IMR-90 (cell line): ENCODE measurements around the gene BEND3. TPM values are rescaled to one million over a fixed set of nuclear protein-coding genes. Genes with fewer than 3 reads are reported as not detected.

ENCODE experiments used
- ATAC-seq: fragments of 200-7000 bp; cut with Tn5 transposase; 2 replicates; pipeline ENCODE4 v1.9.1; 2020; ENCODE audit warnings: low read depth, mild to moderate bottlenecking, moderate library complexity
- BruUV-seq: library from RNA; stranded (reverse); fragments of 400-500 nt; replicated peaks from 2 replicates; lab custom pipeline; 2021; lab: Mats Ljungman, UMichigan
- CTCF ChIA-PET: fragments of 300-600 bp; formaldehyde crosslinking; extraction: SDS; loops from one replicate; lab custom pipeline; 2021; ENCODE audit warnings: antibody characterized with exemption; lab: Yijun Ruan, JAX
- POLR2A ChIA-PET: fragments of 300-600 bp; sonication (Branson Sonifier 250); formaldehyde crosslinking; loops from one replicate; lab custom pipeline; 2022; ENCODE audit warnings: antibody characterized with exemption; ENCODE audit not compliant: unreplicated experiment; lab: Charles Lee
- DNase-seq: peaks from one replicate; pipeline ENCODE4 v3.0.0; 2013
- H2AFZ ChIP-seq: replicated peaks from 2 replicates; pipeline ENCODE3; 2013; ENCODE audit warnings: low read length, mild to moderate bottlenecking; ENCODE audit not compliant: poor library complexity
- H2AK5ac ChIP-seq: 2 replicates; pipeline ENCODE4 v1.6.1; 2013; ENCODE audit warnings: low read depth, low read length, inconsistent platforms
- H2AK9ac ChIP-seq: replicated peaks from 2 replicates; pipeline ENCODE3; 2013; ENCODE audit warnings: mild to moderate bottlenecking, low read depth, low read length, moderate library complexity; ENCODE audit not compliant: poor library complexity
- H2BK120ac ChIP-seq: 2 replicates; pipeline ENCODE4 v1.6.1; 2013; ENCODE audit warnings: low read depth, low read length, inconsistent platforms
- H2BK15ac ChIP-seq: 3 replicates; pipeline ENCODE4 v1.6.1; 2013; ENCODE audit warnings: low read depth, low read length, inconsistent platforms
- H2BK20ac ChIP-seq: 2 replicates; pipeline ENCODE4 v1.6.1; 2013; ENCODE audit warnings: low read depth, mild to moderate bottlenecking, inconsistent platforms, low read length, moderate library complexity
- H2BK5ac ChIP-seq: 2 replicates; pipeline ENCODE4 v1.6.1; 2013; ENCODE audit warnings: mild to moderate bottlenecking, low read depth, low read length, inconsistent platforms; ENCODE audit not compliant: poor library complexity, severe bottlenecking
- H3K14ac ChIP-seq: replicated peaks from 2 replicates; pipeline ENCODE4 v1.6.1; 2013; ENCODE audit warnings: low read depth, low read length, inconsistent platforms
- H3K18ac ChIP-seq: 2 replicates; pipeline ENCODE4 v1.6.1; 2013; ENCODE audit warnings: low read depth, low read length, control low read depth
- H3K23ac ChIP-seq: 2 replicates; pipeline ENCODE4 v1.6.1; 2013; ENCODE audit warnings: low read depth, low read length, inconsistent platforms
- H3K27ac ChIP-seq: 2 replicates; pipeline ENCODE4 v1.5.1; 2013; ENCODE audit warnings: mild to moderate bottlenecking, control low read depth, low read length; ENCODE audit not compliant: insufficient read depth
- H3K27me3 ChIP-seq: 2 replicates; pipeline ENCODE4 v1.6.1; 2013; ENCODE audit warnings: low read length; ENCODE audit not compliant: control insufficient read depth, insufficient read depth
- H3K36me3 ChIP-seq: 2 replicates; pipeline ENCODE4 v1.6.1; 2013; ENCODE audit warnings: low read length, mixed read lengths; ENCODE audit not compliant: control insufficient read depth, insufficient read depth
- H3K4ac ChIP-seq: 2 replicates; pipeline ENCODE4 v1.6.1; 2013; ENCODE audit warnings: low read depth, low read length, inconsistent platforms
- H3K4me1 ChIP-seq: 2 replicates; pipeline ENCODE4 v1.6.1; 2013; ENCODE audit warnings: low read length, mixed read lengths; ENCODE audit not compliant: control insufficient read depth, insufficient read depth
- H3K4me2 ChIP-seq: 2 replicates; pipeline ENCODE4 v1.6.1; 2013; ENCODE audit warnings: low read depth, mild to moderate bottlenecking, control low read depth, low read length, moderate library complexity
- H3K4me3 ChIP-seq: 2 replicates; pipeline ENCODE4 v1.5.1; 2013; ENCODE audit warnings: low read depth, mild to moderate bottlenecking, control low read depth, low read length, moderate library complexity; ENCODE audit not compliant: insufficient read depth
- H3K56ac ChIP-seq: 2 replicates; pipeline ENCODE4 v1.6.1; 2013; ENCODE audit warnings: low read length, inconsistent platforms; ENCODE audit not compliant: insufficient read depth; ENCODE audit errors: extremely low read depth
- H3K79me1 ChIP-seq, 2 experiments: 2 replicates each; pipeline ENCODE4 v1.6.1; 2013; ENCODE audit warnings: low read length in 2 of 2, inconsistent platforms in 1 of 2, low read depth in 1 of 2
- H3K9ac ChIP-seq: 2 replicates; pipeline ENCODE4 v1.6.1; 2013; ENCODE audit warnings: low read depth, low read length, control low read depth
- H3K9me1 ChIP-seq: 2 replicates; pipeline ENCODE4 v1.6.1; 2013; ENCODE audit warnings: low read length, inconsistent platforms; ENCODE audit not compliant: insufficient read depth
- H3K9me3 ChIP-seq: 2 replicates; pipeline ENCODE4 v1.6.1; 2013; ENCODE audit warnings: low read length; ENCODE audit not compliant: control insufficient read depth, insufficient read depth
- H4K20me1 ChIP-seq: 2 replicates; pipeline ENCODE4 v1.6.1; 2013; ENCODE audit warnings: low read length, inconsistent platforms; ENCODE audit not compliant: insufficient read depth
- H4K5ac ChIP-seq: 2 replicates; pipeline ENCODE4 v1.6.1; 2013; ENCODE audit warnings: mild to moderate bottlenecking, low read depth, low read length, control low read depth
- H4K8ac ChIP-seq, 2 experiments: 2 replicates each; pipeline ENCODE4 v1.6.1; 2013; ENCODE audit warnings: low read depth in 2 of 2, low read length in 2 of 2, control low read depth in 1 of 2, inconsistent platforms in 1 of 2
- H4K91ac ChIP-seq: 2 replicates; pipeline ENCODE4 v1.6.1; 2013; ENCODE audit warnings: low read depth, low read length, inconsistent platforms; ENCODE audit not compliant: insufficient read depth
- BHLHE40 ChIP-seq: fragments of 150-350 bp; IDR thresholded peaks from 2 replicates; pipeline ENCODE4 v1.6.1; 2016; ENCODE audit warnings: mild to moderate bottlenecking, low read depth, low read length
- CEBPB ChIP-seq: IDR thresholded peaks from 2 replicates; pipeline ENCODE4 v1.6.1; 2012; ENCODE audit warnings: low read depth, low read length, improper control_type of control experiment
- CHD1 ChIP-seq: IDR thresholded peaks from 2 replicates; pipeline ENCODE4 v1.6.1; 2012; ENCODE audit warnings: low read depth, low read length, improper control_type of control experiment
- ELK1 ChIP-seq: fragments of 150-350 bp; IDR thresholded peaks from 2 replicates; pipeline ENCODE4 v1.6.1; 2016; ENCODE audit warnings: low read depth, mild to moderate bottlenecking, low read length, moderate library complexity, borderline replicate concordance
- FOS ChIP-seq: fragments of 150-350 bp; IDR thresholded peaks from 2 replicates; pipeline ENCODE4 v1.6.1; 2016; ENCODE audit warnings: low read depth, low read length
- MAFK ChIP-seq: IDR thresholded peaks from 2 replicates; pipeline ENCODE4 v1.6.1; 2012; ENCODE audit warnings: low read depth, low read length, improper control_type of control experiment
- MAZ ChIP-seq: IDR thresholded peaks from 2 replicates; pipeline ENCODE4 v1.6.1; 2012; ENCODE audit warnings: low read depth, mild to moderate bottlenecking, low read length, improper control_type of control experiment, moderate library complexity, borderline replicate concordance
- MXI1 ChIP-seq: IDR thresholded peaks from 2 replicates; pipeline ENCODE4 v1.6.1; 2012; ENCODE audit warnings: low read depth, mild to moderate bottlenecking, low read length, moderate library complexity, borderline replicate concordance
- POLR2A ChIP-seq: IDR thresholded peaks from 2 replicates; pipeline ENCODE4 v1.6.1; 2012; ENCODE audit warnings: mild to moderate bottlenecking, low read depth, low read length
- RAD21 ChIP-seq: IDR thresholded peaks from 2 replicates; pipeline ENCODE4 v1.6.1; 2012; ENCODE audit warnings: low read length, improper control_type of control experiment
- RCOR1 ChIP-seq: IDR thresholded peaks from 2 replicates; pipeline ENCODE4 v1.6.1; 2012; ENCODE audit warnings: mild to moderate bottlenecking, low read length, improper control_type of control experiment; ENCODE audit not compliant: insufficient replicate concordance
- SMC3 ChIP-seq: fragments of 150-350 bp; IDR thresholded peaks from 2 replicates; pipeline ENCODE4 v1.6.1; 2016; ENCODE audit warnings: low read depth, mild to moderate bottlenecking, antibody characterized with exemption, low read length, moderate library complexity
- USF2 ChIP-seq: fragments of 150-350 bp; IDR thresholded peaks from 2 replicates; pipeline ENCODE4 v1.6.1; 2017; ENCODE audit warnings: mild to moderate bottlenecking, antibody characterized with exemption, low read length, low read depth
- WGBS, 2 experiments: methylation state at CpG; one replicate each; pipeline versions ENCODE4 v1.1.5 to v1.1.7; 2013; ENCODE audit warnings: missing lambda C conversion rate in 2 of 2; ENCODE audit not compliant: insufficient read length in 1 of 2; ENCODE audit errors: extremely low coverage in 2 of 2; 5-methylcytosine and 5-hydroxymethylcytosine counted together
- dilution Hi-C: fragments of 300-500 bp; cut with HindIII; formaldehyde crosslinking; loops from one replicate; pipeline ENCODE4 v1.14.3; 2018; ENCODE audit warnings: low sequenced_read_pairs; ENCODE audit not compliant: unreplicated experiment
- in situ Hi-C: fragments of 300-500 bp; cut with MboI; formaldehyde crosslinking; loops from 3 replicates; pipeline ENCODE4 v1.14.3; 2019; ENCODE audit warnings: low sequenced_read_pairs, inconsistent platforms, mixed read lengths
- intact Hi-C: fragments of 100-400 bp; cut with micrococcal nuclease; formaldehyde crosslinking; loops from 2 replicates; pipeline ENCODE4 v1.10.0; 2022
- polyA plus RNA-seq, 3 experiments: library from polyadenylated mRNA; depleted of rRNA; stranded (reverse); fragments of >200 nt; gene quantifications; 2 replicates each; pipeline ENCODE4 v1.2.3, GENCODE V29; 2012; ENCODE audit warnings: low replicate concordance in 1 of 3
- total RNA-seq: library from RNA; depleted of rRNA; stranded (reverse); fragments of >200 nt; gene quantifications from 2 replicates; pipeline ENCODE4 v1.2.3, GENCODE V29; 2012

The BEND3 gene
- total and polyA plus RNA-seq, 2 of the 4 experiments (the other 2 are of a cell fraction), result 1.2 to 1.8 TPM

GRCh38 chr6:107129370-107129925 is 14.1 kb upstream of the BEND3 start:
- 66% methylated on average over 3 of the region's 9 CpGs; no CpG with 5 or more reads in 1 of the 2 experiments for WGBS, 2 experiments
- H3K18ac ChIP-seq, result no peak overlapping the region

More at GRCh38 chr6:107129370-107129925, 14.1 kb upstream of the BEND3 start:
- no peaks in the 10 kb centered on the region for H3K27me3 ChIP-seq
- H2AK9ac ChIP-seq, result no peak overlapping the region
- H2AFZ ChIP-seq, result no peak overlapping the region
- in situ Hi-C loops, result loop anchor here (10.0 kb wide), 1 partner anchor 365 kb away; the partner anchor contains the start of gene SOBP
- no peak for TF ChIP-seq MAZ
- TF ChIP-seq ELK1, result no peak
- TF ChIP-seq CEBPB, result no peak
- TF ChIP-seq CHD1, result no peak
- TF ChIP-seq FOS, result no peak
- TF ChIP-seq POLR2A, result no peak
- no peak for TF ChIP-seq MAFK
- no peak for TF ChIP-seq MXI1
- TF ChIP-seq SMC3, result no peak
- TF ChIP-seq BHLHE40, result no peak
- no peak for TF ChIP-seq RAD21
- TF ChIP-seq USF2, result no peak
- TF ChIP-seq RCOR1, result no peak
- H3K9me1 ChIP-seq, result no peaks in the 10 kb centered on the region
- no peaks in the 10 kb centered on the region for H4K20me1 ChIP-seq
- no peaks in the 10 kb centered on the region for H3K79me1 ChIP-seq
- no peak overlapping the region for H2BK15ac ChIP-seq
- BruUV-seq, result no TSS peak
- no peak overlapping the region for H3K4ac ChIP-seq
- dilution Hi-C loops, result no loop called here
- H4K5ac ChIP-seq, result no peak overlapping the region
- no peaks in the 10 kb centered on the region for H3K36me3 ChIP-seq
- H4K8ac ChIP-seq, result no peak overlapping the region
- H2BK5ac ChIP-seq, result no peak overlapping the region
- H3K9ac ChIP-seq, result no peak overlapping the region
- no peak overlapping the region for H4K91ac ChIP-seq
- H3K27ac ChIP-seq, result no peak overlapping the region
- no peak overlapping the region for H3K4me3 ChIP-seq
- ChIA-PET CTCF (interaction anchor here (1.2 kb wide), 1 partner anchor 547 kb away, joined by 3 read pairs; no protein-coding TSS in a partner anchor), POLR2A (no interaction called here)
- DNase-seq (no peak), ATAC-seq (no peak)
- intact Hi-C loops, result no loop called here
- no peaks in the 10 kb centered on the region for H3K9me3 ChIP-seq
- no peak overlapping the region for H3K23ac ChIP-seq
- H3K14ac ChIP-seq, result no peak overlapping the region
- H2BK20ac ChIP-seq, result no peak overlapping the region
- no peak overlapping the region for H2AK5ac ChIP-seq
- no peak overlapping the region for H3K56ac ChIP-seq
- no peaks in the 10 kb centered on the region for H3K4me1 ChIP-seq
- H3K4me2 ChIP-seq, result no peak overlapping the region
- no peak overlapping the region for H2BK120ac ChIP-seq
